Measurements from ENCODE around the gene EVPLL. TPM values are rescaled to one million over a fixed set of nuclear protein-coding genes. Genes with fewer than 3 reads are reported as not detected.

The EVPLL gene
- total RNA-seq, 1 experiment from 2014 or later = 0.70 TPM

DNA sequence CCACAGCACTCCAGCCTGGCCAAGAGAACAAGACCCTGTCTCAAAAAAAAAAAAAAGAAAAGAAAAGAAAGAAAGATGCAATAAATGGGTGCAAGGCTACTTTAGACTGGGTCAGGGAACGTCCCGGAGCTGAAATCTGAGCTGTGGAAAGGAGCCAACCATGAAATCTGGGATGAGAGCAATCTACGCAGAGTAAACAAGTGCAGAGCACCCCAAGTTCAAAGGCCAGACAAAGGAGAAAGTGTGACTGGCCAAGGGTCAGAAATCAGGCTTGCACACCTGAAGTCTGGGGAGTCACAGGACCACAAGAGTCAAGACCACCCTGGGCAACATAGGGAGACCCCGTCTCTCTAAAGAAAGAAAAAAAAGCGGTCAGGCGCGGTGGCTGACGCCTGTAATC, 17.1 kb upstream of the EVPLL start:
- H3K27ac Mint-ChIP-seq (ENCODE audit: low read depth, unreplicated experiment) = no peak overlapping the region
- H3K27me3 Mint-ChIP-seq (ENCODE audit: insufficient read depth, unreplicated experiment) = no peaks in the 10 kb centered on the region
- intact Hi-C loops (cut with micrococcal nuclease) = no loop called here
- DNase-seq (ENCODE audit: unreplicated experiment) = no peak
- TF ChIP-seq, protein P1, sequence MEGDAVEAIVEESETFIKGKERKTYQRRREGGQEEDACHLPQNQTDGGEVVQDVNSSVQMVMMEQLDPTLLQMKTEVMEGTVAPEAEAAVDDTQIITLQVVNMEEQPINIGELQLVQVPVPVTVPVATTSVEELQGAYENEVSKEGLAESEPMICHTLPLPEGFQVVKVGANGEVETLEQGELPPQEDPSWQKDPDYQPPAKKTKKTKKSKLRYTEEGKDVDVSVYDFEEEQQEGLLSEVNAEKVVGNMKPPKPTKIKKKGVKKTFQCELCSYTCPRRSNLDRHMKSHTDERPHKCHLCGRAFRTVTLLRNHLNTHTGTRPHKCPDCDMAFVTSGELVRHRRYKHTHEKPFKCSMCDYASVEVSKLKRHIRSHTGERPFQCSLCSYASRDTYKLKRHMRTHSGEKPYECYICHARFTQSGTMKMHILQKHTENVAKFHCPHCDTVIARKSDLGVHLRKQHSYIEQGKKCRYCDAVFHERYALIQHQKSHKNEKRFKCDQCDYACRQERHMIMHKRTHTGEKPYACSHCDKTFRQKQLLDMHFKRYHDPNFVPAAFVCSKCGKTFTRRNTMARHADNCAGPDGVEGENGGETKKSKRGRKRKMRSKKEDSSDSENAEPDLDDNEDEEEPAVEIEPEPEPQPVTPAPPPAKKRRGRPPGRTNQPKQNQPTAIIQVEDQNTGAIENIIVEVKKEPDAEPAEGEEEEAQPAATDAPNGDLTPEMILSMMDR (IDR thresholded peaks at IDR 0.05; ENCODE audit: unreplicated experiment) = no peak
- no TSS peak for BruUV-seq (replicated peaks)
- ChIA-PET POLR2A (no interaction called here), CTCF (no interaction called here)
- no peak overlapping the region for H3K4me3 Mint-ChIP-seq (ENCODE audit: unreplicated experiment)
- peaks cover 18% of the 10 kb centered on the region for H3K4me1 Mint-ChIP-seq (ENCODE audit: insufficient read depth, unreplicated experiment)
- peaks cover 48% of the 10 kb centered on the region for H3K36me3 Mint-ChIP-seq (ENCODE audit: insufficient read depth, unreplicated experiment)
- no peaks in the 10 kb centered on the region for H3K9me3 Mint-ChIP-seq (ENCODE audit: unreplicated experiment)

- Mint-ChIP-seq H3K4me1 (ENCODE audit: insufficient read depth, unreplicated experiment) (peaks cover 10% of the 10 kb centered on the region), H3K27me3 (ENCODE audit: insufficient read depth, unreplicated experiment) (no peaks in the 10 kb centered on the region), H3K27ac (ENCODE audit: low read depth, unreplicated experiment) (no peak overlapping the region), H3K9me3 (ENCODE audit: unreplicated experiment) (no peaks in the 10 kb centered on the region), H3K4me3 (ENCODE audit: unreplicated experiment) (peak overlapping the region; percentile 89), H3K36me3 (ENCODE audit: insufficient read depth, unreplicated experiment) (peaks cover 36% of the 10 kb centered on the region)
- intact Hi-C loops (cut with micrococcal nuclease) = no loop called here
- no TSS peak for BruUV-seq (replicated peaks)
- TF ChIP-seq, protein P1 (IDR thresholded peaks at IDR 0.05; ENCODE audit: unreplicated experiment) = no peak
- POLR2A ChIA-PET = interaction anchor here (1.0 to 2.4 kb wide), 6 partner anchors 9 to 103 kb away, joined by 4 to 16 read pairs (median 6); partner anchors contain the start of gene EVPLL
- CTCF ChIA-PET = interaction anchor here (0.7 to 1.4 kb wide), 4 partner anchors 9 to 264 kb away, joined by 3 to 8 read pairs (median 5); no protein-coding TSS in a partner anchor
- no peak for DNase-seq (ENCODE audit: unreplicated experiment)
Measured at GRCh38 chr17:18361837-18362697, 15.5 kb upstream of the EVPLL start.

DNA sequence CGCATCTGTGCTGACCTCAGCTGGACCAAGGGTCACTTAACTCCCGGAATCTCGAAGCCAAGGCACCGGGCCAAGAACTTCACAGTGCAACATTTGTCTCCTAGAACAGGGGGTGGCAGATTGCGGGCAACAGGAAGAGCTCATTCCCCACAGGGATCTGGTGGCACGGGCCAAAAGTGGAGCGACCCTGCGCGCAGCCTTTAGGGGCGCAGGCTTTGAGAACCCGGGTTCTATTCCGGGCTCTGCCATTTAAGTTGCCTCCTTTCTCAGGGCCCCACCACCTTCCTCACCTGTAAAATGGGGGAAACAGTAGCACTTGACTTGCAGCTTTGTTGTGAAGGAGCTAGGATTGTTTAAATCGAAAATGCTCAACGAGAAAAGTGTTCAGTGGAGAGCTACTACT, 14.9 kb upstream of the EVPLL start:
- BruUV-seq (replicated peaks) = TSS peak; percentile 59

More for the DNA sequence above, 14.9 kb upstream of the EVPLL start:
- Mint-ChIP-seq H3K27me3 (ENCODE audit: insufficient read depth, unreplicated experiment) (no peaks in the 10 kb centered on the region), H3K27ac (ENCODE audit: low read depth, unreplicated experiment) (no peak overlapping the region), H3K4me3 (ENCODE audit: unreplicated experiment) (peak overlapping the region; percentile 89), H3K36me3 (ENCODE audit: insufficient read depth, unreplicated experiment) (peaks cover 31% of the 10 kb centered on the region), H3K9me3 (ENCODE audit: unreplicated experiment) (no peaks in the 10 kb centered on the region), H3K4me1 (ENCODE audit: insufficient read depth, unreplicated experiment) (peaks cover 8% of the 10 kb centered on the region)
- CTCF ChIA-PET = interaction anchor here (0.7 to 1.4 kb wide), 4 partner anchors 10 to 263 kb away, joined by 3 to 8 read pairs (median 5); no protein-coding TSS in a partner anchor
- POLR2A ChIA-PET = interaction anchor here (1.0 to 2.4 kb wide), 8 partner anchors 10 to 103 kb away, joined by 3 to 16 read pairs (median 5); partner anchors contain the start of genes EVPLL, SMCR8 and TOP3A
- intact Hi-C loops (cut with micrococcal nuclease) = no loop called here
- DNase-seq (ENCODE audit: unreplicated experiment) = peak; percentile 56
- TF ChIP-seq, protein P1 (IDR thresholded peaks at IDR 0.05; ENCODE audit: unreplicated experiment) = no peak
